Dedifferentiated amniotic fluid mesenchymal stem cell (primary cell): ENCODE results near the gene MGA.

ENCODE experiments used
- DNase-seq: peaks from one replicate; pipeline ENCODE4 v3.0.0-alpha.2; 2016; ENCODE audit errors: extremely low spot score

Gene MGA

GRCh38 chr15:41806291-41807181 lies 146.3 kb downstream of the MGA start:
- no peak for DNase-seq

DNA sequence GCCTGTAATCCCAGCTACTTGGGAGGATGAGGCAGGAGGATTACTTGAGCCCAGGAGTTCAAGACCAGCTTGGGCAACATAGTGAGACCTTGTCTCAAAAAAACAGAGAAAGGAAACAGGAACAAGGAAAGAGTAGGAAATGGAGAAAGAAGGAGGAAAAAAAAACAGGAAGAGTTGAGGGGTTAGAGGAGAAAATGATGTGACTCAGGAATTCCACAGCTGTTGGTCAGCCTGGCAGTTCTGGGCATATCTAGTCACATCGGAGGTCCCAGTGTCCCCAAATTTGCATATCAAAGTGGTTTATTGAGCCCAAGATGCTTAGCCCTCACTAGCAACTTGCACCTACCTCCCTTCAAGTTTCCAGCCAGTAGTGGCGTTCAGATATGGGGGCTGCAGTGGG lies 148.9 kb downstream of the MGA start:
- no peak for DNase-seq

- no peak for DNase-seq
These were observed 149.5 kb downstream of the MGA start for GRCh38 chr15:41809526-41810220.

GRCh38 chr15:41810651-41811431 lies 150.6 kb downstream of the MGA start:
- DNase-seq = no peak

- peak; percentile 81 for DNase-seq
These were observed 151.4 kb downstream of the MGA start for GRCh38 chr15:41811432-41812195.

DNA sequence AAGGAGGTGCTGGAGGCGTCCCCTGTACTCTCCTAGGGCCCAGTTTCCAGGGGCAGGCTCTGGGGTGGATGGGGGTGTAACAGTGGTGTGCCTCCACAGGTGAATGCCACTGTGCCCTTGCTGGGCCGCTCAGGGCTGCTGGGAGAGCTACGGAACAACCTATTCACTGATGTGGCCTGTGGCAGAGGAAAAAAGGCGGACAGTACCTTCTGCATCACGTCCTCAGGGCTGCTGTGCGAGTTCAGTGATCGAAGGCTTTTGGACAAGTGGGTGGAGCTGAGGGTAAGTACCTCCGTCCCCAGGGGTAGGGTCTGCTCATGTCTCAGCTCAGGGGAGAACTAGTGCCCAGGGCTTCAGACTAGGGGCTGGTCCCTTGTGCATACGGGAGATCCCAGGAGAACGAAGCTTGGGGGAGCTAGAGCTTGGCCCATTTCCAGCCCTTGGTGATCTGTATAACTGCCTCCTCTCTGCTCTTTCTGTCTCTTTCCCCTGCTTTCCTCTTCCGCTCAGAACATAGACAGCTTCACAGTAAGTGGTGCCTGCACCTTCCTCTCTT lies 152.7 kb downstream of the MGA start:
- no peak for DNase-seq

DNA sequence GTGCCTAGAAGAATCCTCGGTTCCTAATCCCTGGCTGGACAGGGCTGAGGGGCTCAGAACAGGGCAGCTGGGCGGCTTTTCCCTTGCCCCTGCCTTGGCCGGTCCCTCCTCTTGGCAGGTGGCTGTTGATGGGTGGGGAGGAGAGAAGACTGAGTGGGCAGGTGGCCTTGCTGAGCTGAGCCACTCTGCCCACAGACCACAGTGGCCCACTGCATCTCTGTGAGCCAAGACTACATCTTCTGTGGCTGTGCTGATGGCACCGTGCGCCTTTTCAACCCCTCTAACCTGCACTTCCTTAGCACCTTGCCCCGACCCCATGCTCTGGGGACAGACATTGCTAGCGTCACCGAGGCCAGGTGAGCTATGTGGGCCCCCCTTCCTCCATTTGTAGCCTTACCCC lies 153.2 kb downstream of the MGA start:
- DNase-seq = no peak

DNA sequence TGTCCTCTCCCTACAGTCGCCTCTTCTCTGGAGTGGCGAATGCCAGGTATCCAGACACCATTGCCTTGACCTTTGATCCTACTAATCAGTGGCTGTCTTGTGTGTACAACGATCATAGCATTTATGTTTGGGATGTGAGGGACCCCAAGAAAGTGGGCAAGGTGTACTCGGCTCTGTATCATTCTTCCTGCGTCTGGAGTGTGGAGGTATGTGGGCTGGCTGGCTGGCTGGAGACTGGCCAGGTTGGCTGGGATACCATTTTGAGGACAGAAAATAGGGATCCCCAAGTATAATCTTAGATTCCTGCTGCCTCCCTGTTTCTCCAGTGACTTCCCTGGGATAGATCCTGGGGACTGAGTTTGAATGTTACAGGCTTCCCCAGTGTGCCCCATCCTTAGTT lies 154.3 kb downstream of the MGA start:
- no peak for DNase-seq

DNA sequence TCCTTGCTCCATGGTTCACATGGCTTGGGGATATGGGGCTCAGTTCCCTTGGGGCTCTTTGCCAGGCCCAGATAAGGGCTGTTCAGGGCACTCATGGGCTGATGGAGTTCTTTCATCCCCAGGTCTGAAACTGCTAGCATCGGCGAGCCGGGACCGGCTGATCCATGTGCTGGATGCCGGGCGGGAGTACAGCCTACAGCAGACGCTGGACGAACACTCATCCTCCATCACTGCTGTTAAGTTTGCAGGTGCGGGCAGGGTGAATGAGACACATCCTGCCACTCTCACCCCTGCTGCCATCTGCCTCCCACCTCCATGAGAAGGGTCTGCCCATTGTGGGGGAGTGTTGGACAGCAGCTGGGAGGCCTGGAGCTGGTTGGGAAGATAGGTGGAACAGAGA lies 156.6 kb downstream of the MGA start:
- DNase-seq = no peak

DNA sequence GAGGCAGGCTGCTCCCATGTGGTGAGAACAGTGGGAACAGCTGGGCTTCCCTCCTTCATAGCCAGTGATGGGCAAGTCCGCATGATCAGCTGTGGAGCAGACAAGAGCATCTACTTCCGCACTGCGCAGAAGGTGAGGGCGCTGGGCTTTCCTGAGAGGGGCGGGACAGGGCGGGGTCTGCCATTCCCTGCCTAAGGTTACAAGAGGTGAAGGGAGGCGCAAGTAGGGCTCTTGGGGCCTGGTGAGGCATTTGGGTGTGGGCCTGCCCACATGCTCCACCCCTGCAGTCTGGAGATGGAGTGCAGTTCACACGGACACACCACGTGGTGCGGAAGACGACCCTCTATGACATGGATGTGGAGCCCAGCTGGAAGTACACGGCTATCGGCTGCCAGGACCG lies 157.1 kb downstream of the MGA start:
- DNase-seq = no peak

- DNase-seq = no peak
These were observed 157.6 kb downstream of the MGA start for GRCh38 chr15:41817781-41818180.

DNA sequence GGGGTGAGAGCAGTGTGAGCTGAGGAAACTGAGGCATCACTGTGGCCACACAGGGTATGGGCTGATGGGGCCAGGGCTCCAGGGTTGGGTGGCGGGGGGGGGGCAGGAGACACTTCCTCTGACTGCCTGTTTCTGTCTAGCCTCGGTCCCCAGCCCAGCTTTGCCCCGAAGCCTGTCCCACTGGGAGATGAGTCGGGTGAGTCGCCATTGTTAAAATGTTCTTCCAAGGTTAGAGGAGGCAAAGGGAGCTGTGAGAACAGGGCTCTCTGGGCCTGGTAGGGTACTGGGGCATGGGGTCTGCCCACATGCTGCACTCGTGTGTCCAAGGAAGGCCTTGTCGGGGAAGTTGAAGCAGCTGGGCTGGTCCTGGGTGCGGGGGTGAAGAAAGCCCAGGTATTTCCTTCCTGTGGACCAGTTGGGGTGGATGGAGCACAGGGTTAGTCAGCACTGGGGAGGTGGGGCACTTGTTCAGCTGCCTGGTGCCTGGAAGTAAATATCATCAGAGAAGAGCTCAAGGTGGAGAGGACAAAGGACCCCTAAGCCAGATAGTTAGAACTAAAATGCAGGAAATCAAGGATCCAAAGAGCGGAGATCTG lies 159.3 kb downstream of the MGA start:
- no peak for DNase-seq

GRCh38 chr15:41820791-41821423 lies 160.7 kb downstream of the MGA start:
- no peak for DNase-seq

- no peak for DNase-seq
These were observed 161.6 kb downstream of the MGA start for GRCh38 chr15:41821831-41822230.

- DNase-seq = no peak
These were observed 162.3 kb downstream of the MGA start for GRCh38 chr15:41822471-41822870.
